ENCODE results near the gene CRHR2.
A peak's percentile ranks its signal among the peaks of the same experiment; 100 is the strongest.
"Not testable (repeated sequence)": the region's sequence is repeated elsewhere in the genome, so short reads cannot be mapped to it uniquely, and the experiment has no call there.

The CRHR2 gene

DNA sequence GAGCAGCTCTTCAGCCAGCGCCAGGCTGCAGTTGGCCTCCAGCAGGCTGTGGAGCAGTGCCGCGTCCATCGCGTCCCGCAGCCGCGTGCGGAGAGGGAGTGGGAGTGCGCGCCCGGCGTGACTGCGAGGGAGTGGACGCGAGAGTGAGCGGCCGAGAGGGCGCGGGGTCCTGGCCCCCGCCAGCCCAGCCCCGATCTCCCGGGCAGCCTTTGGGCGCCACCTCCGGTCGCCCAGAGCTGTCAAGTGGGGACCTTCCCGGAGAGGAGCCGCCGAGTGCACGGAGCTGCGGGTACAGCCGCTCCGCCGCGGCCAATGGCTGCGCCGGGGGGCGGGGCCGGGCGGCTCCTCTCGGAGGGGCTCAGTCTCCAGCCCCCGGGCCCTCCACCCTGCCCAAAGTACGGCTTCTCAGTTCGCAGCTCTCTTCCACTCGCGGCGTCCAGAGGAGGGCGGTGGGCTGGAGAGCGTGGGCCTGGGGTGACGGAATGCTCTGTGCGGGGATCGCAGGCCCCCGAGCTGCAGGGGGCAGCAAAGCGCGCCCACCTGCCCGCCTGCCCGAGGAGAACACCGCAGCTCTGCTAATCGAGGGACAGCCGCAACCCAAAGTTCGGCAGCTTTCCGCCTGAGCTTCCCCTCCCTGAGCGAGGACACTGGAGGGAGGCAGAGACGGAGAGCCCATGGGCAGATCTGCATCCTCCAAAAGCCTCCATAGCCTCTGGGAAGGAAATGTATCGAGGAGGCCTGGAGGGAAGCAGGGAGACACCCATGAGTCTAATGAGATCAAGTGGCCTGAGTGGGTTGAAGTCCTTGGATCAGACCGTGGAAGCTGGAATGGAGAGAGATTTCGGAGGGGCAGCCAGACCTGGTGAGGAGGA is at the start of gene CRHR2:
Gene CRHR2 (minus strand): TSS at position 245 of the 872 bp plus-strand sequence. CDS start 176 bp downstream, at position 69.
- DNase-seq (ENCODE audit: low read depth in 2 of 2, low spot score in 1 of 2), result no peak

- no peak for DNase-seq (ENCODE audit: low read depth in 2 of 2, low spot score in 1 of 2)
Observed at GRCh38 chr7:30731581-30731980, 49.3 kb upstream of the CRHR2 start.

DNA sequence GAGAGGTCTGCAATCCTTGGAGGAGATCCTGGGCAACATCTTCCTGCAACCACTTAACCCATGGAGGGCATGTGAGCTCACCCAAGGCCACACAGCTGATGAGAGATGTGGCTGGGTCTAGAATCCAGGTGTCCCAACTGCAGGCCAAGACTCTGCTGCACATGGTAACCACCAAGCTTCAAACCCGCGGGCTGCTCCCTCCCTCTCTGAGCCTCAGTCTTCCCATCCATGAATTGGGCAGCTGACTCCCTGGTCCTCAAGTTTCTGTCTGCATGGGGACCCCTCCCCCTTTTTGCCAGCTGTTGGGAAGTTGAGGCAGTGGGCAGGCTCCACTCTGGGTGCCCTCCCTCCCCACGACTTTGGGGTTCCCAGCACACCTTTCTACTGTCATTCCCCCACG is 48.7 kb upstream of the CRHR2 start:
- no peak for DNase-seq (ENCODE audit: low read depth in 2 of 2, low spot score in 1 of 2)

- DNase-seq (ENCODE audit: low read depth in 2 of 2, low spot score in 1 of 2), result no peak
Observed at GRCh38 chr7:30730097-30730496, 47.8 kb upstream of the CRHR2 start.

- no peak for DNase-seq (ENCODE audit: low read depth in 2 of 2, low spot score in 1 of 2)
Observed at GRCh38 chr7:30729642-30730041, 47.4 kb upstream of the CRHR2 start.

DNA sequence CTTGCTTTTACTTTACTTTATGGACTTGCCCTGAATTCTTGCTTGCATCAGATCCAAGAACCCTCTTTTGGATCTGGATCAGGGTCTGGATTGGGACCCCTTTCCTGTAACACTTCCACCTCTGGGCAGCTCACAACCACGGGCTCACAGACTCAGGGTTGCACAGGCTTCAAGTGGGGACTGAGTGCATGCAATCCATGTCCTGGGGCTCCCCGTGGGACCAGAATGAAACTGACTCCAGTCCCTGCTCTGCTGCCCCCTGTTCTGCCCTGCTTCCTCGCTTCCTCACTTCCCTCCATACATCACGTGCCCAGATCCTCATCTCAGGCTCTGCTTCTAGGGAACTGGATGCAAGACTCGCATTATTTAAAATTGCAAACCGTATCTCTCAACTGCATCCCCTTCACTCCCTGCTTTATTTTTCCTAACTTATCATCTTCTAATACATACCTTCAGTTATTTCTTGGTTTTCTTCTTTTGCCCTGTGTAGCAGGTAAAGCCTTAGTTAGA is 46.4 kb upstream of the CRHR2 start:
- DNase-seq (ENCODE audit: low read depth in 2 of 2, low spot score in 1 of 2), result no peak

DNA sequence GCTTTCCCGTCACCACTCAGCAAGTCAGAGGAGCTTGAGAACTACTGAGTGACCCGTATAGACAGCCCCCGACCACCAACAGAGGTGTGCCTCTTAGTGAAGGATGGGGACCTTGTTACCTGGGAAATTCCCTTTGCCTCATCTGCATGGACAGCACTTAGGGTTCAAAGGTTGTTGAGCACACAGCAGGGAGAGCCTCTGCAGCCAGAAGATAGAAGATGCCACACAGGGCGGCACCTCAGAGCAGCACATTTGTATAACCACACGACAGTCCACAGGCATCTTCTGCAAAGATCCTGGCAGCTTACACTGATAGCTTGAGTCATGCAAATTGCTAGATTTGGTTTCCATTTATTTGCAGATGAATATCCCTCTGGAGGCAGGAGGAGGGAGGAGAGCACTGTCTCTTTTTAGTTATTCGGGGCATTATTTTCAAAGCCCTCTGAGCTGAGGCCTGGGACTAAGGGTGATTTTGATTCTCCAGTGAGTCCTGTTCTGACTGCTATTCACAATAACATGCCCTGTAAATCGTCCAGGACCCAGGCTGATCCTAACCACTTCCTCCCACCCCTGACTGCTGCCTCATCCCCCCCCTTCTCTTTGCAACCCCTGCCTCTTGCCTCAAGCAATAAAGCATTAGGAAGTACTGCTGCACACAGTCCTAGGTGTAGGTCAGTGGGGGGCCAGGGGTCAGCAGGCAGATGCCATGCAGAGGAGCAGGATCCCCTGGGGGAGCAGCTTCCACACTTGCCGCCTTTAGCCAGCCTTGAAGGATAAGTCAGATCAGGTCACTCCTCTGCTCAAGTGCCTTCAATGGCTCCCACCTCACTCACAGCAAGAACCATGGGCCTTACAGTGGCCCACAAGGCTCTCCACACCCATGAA is 45.0 kb upstream of the CRHR2 start:
- DNase-seq (ENCODE audit: low read depth in 2 of 2, low spot score in 1 of 2), result peak; percentile 14 to 32

DNA sequence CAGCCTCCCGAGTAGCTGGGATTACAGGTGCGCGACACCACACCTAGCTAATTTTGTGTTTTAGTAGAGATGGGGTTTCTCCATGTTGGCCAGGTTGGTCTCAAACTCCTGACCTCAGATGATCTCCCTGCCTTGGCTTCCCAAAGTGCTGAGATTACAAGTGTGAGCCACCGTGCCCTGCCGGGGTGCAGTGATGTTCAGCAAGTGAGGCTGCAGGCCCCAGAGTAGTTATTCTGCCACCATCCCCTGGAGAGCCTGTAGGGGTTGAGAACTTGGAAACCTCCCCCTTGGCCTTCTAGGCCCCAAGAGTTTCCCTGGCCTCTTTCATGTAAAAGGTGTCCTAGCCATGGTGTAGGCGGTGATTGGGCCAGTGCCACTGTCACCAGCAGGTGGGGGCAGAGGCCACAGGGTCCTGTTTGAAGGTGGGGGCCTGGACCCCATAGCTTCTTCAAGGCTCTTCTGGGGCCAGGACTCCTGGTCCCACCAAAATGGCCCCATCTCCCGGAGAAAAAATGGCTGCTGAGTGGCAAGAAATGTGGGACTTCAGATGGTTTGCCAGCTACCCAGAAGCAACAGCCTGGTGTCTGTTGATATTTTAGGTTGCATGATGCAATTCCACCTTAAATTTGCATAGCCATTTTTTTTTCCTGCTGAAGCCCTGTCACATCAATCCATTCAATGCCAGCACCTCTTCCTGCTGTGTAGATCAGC is 44.2 kb upstream of the CRHR2 start:
- no peak for DNase-seq (ENCODE audit: low read depth in 2 of 2, low spot score in 1 of 2)

DNA sequence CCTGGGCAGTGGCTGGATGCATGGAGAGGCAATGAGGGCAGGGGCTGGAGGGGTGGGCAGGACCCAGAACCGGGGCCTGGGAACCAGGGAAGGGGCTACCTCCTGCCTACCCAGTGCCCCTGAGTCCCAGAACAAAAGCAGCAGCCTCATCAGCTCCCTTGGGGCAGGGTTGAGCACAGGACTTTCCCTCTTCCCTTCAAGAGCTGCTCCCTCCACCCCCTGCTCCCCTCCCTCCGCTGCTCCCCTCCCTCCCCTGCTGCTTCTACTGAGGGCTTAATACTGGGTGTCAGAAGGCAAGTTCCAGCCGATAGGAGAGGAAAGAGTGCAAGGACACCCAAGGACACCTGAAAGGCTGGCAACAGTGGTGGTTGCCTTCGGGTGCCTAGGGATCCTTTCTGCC is 41.5 kb upstream of the CRHR2 start:
- DNase-seq (ENCODE audit: low read depth in 2 of 2, low spot score in 1 of 2), result no peak

DNA sequence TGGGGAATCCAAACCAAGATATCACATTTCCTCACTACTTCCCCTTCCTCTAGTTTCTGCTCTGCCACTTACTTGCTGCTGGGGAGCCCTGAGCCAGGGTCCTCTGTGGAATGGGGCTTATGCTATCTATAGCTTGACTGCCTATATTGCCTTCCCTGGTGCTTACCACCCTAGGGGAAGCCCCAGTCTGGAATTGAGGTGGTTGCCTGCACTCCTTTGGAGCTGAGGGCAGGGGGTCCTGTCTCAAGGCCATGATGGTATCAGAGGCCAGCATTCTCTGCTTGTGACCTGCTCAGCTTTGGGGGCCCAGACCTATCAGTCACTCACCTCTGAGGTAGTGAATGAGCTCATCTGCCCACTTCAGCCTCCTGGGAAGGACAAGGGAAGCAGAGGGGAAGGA is 40.4 kb upstream of the CRHR2 start:
- DNase-seq (ENCODE audit: low read depth in 2 of 2, low spot score in 1 of 2), result no peak

- DNase-seq (ENCODE audit: low read depth in 2 of 2, low spot score in 1 of 2), result no peak
Observed at GRCh38 chr7:30722187-30722586, 39.9 kb upstream of the CRHR2 start.

- DNase-seq (ENCODE audit: low read depth in 2 of 2, low spot score in 1 of 2), result no peak
Observed at GRCh38 chr7:30721211-30721610, 39.0 kb upstream of the CRHR2 start.

GRCh38 chr7:30719434-30719833 is 37.2 kb upstream of the CRHR2 start:
- not testable (repeated sequence) for DNase-seq (ENCODE audit: low read depth in 2 of 2, low spot score in 1 of 2)

DNA sequence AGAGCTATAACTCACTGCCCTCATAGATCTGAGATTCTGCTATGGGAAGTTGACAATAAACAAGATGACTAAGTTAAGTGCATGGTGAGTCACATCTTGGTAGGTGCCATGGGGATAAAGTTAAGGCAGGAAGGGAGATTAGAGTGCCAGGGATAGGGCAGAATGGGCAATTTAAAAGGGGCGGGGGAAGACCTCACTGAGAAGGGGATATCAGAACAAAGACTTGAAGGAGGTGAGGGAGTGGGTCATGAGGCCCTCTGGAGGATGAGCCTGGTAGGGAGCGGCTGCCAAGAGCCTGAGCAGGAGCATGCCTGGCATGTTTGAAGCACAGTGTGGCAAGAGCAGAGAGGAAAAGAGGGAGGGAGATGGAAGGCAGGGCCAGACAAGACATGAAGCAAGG is 34.9 kb upstream of the CRHR2 start:
- no peak for DNase-seq (ENCODE audit: low read depth in 2 of 2, low spot score in 1 of 2)

DNA sequence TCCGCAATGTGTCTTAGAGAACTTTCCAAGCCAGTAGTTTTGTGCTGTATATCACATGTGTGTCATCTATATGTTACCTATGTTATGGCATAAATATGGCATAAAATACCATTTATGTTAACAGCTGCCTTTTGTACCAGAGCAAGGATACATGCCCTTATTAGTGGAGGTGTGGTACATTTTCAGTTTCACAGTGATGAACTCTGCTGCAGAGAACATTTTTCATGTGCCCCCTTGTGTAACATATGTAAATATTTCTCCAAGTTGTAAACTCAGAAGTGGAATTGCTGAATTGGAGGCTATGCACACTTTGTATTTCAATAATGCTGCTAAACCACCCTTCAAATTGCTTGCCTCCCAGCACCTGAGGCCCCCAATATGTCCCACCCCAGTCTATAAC is 31.9 kb upstream of the CRHR2 start:
- no peak for DNase-seq (ENCODE audit: low read depth in 2 of 2, low spot score in 1 of 2)

DNA sequence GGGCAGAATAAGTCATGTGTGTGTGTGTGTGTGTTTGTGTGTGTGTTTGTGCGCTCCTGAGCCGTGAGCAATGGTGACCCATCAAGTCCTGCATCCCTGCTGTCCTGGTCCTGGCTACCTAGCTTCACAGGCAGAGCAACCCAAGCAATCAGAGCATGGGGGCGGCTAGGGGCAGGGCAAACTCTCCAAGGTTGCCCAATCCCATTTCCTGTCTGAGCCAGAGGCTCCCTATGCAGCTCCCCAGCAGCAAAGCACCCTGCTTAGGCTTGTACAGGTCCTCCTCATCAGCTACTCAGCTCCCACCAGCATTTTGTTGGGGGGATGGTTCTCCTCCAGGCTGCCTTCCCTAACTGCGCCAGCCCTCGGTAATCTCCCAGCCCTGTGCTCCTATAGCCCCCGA is 31.1 kb upstream of the CRHR2 start:
- no peak for DNase-seq (ENCODE audit: low read depth in 2 of 2, low spot score in 1 of 2)

- no peak for DNase-seq (ENCODE audit: low read depth in 2 of 2, low spot score in 1 of 2)
Observed at GRCh38 chr7:30710669-30711068, 28.4 kb upstream of the CRHR2 start.

- no peak for DNase-seq (ENCODE audit: low read depth in 2 of 2, low spot score in 1 of 2)
Observed at GRCh38 chr7:30709549-30709948, 27.3 kb upstream of the CRHR2 start.

DNA sequence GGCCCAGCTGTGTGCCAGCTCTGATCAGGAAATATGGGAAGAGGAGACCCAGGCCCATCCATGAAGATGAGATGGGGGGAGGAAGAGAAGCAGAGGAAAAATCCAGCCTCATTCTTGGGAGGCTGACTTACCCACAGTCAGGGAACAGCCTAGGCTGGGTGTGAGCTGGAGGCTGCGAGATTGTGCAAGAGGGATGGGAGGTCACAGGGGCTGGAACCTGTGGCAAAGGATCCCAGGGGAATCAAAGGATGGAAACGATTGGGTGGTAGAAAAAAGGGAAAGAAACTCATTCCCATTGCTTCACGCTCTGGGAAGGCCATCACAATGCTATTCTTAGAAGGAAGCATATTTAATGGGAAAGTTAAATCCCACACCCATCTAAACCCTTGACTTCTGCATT is 26.7 kb upstream of the CRHR2 start:
- no peak for DNase-seq (ENCODE audit: low read depth in 2 of 2, low spot score in 1 of 2)

DNA sequence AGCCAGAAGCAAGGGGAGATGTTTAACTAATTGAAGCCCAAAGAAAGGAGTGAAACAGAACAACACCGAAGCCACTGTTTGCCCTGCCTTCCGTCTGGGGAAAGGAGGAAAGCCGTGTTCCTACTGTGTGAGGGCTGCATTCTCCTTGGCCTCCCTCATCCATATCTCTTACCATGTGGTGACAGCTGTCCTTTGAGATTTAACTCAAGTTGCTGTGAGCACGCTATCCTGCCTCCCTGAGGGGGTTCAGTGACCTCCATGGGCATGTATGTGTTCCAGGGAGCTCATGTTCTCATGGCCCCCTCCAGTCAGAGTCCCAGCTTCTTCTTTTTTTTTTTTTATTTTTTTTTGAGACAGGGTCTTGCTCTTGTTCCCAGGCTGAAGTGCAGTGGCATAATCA is 26.2 kb upstream of the CRHR2 start:
- no peak for DNase-seq (ENCODE audit: low read depth in 2 of 2, low spot score in 1 of 2)

Data from stimulated activated CD8-positive, alpha-beta memory T cell treated with anti-CD3 and anti-CD28 coated beads, Interleukin-4, amount 100 ng/mL, for 1 hour (primary cell).